Stimulated activated CD8-positive, alpha-beta memory T cell treated with anti-CD3 and anti-CD28 coated beads, Interleukin-2, amount 100 ng/mL, for 1 hour (primary cell): ENCODE measurements around the gene TTC21B.
"Not testable (repeated sequence)": the region's sequence is repeated elsewhere in the genome, so short reads cannot be mapped to it uniquely, and the experiment has no call there.

Source experiments
- DNase-seq, 2 donors: peaks; one replicate each; pipeline ENCODE4 v3.0.0-alpha.2; 2020; ENCODE audit warnings: low read depth in 2 of 2

Gene TTC21B

GRCh38 chr2:165886487-165887146 lies 67.0 kb downstream of the TTC21B start:
- DNase-seq: no peak

- no peak for DNase-seq
These were observed 75.7 kb downstream of the TTC21B start for GRCh38 chr2:165877565-165878550.

- no peak for DNase-seq
These were observed 76.9 kb downstream of the TTC21B start for GRCh38 chr2:165876712-165877111.

- no peak for DNase-seq
These were observed 77.3 kb downstream of the TTC21B start for GRCh38 chr2:165876269-165876668.

- no peak for DNase-seq
These were observed 79.0 kb downstream of the TTC21B start for GRCh38 chr2:165874445-165875039.

GRCh38 chr2:165872101-165872791 lies 81.3 kb downstream of the TTC21B start:
- DNase-seq: no peak

GRCh38 chr2:165871025-165871424 lies 82.6 kb downstream of the TTC21B start:
- no peak for DNase-seq

GRCh38 chr2:165870346-165870745 lies 83.2 kb downstream of the TTC21B start:
- no peak for DNase-seq

- DNase-seq: no peak
These were observed 85.4 kb downstream of the TTC21B start for GRCh38 chr2:165868211-165868610.

GRCh38 chr2:165864296-165864695 lies 89.3 kb downstream of the TTC21B start:
- no peak for DNase-seq

- DNase-seq: no peak
These were observed 89.7 kb downstream of the TTC21B start for GRCh38 chr2:165863810-165864261.

GRCh38 chr2:165861083-165861482 lies 92.5 kb downstream of the TTC21B start:
- not testable (repeated sequence) for DNase-seq

GRCh38 chr2:165859723-165860122 lies 93.9 kb downstream of the TTC21B start:
- not testable (repeated sequence) for DNase-seq

- DNase-seq: no peak
These were observed 95.7 kb downstream of the TTC21B start for GRCh38 chr2:165857876-165858275.

- DNase-seq: no peak
These were observed 101.2 kb downstream of the TTC21B start for GRCh38 chr2:165852394-165852793.

- DNase-seq: no peak
These were observed 106.6 kb downstream of the TTC21B start for GRCh38 chr2:165847001-165847400.

GRCh38 chr2:165846056-165846455 lies 107.5 kb downstream of the TTC21B start:
- no peak for DNase-seq

- DNase-seq: no peak
These were observed 109.4 kb downstream of the TTC21B start for GRCh38 chr2:165844216-165844615.

GRCh38 chr2:165843351-165843750 lies 110.2 kb downstream of the TTC21B start:
- no peak for DNase-seq

GRCh38 chr2:165840333-165840958 lies 113.1 kb downstream of the TTC21B start:
- no peak for DNase-seq

- no peak for DNase-seq
These were observed 114.0 kb downstream of the TTC21B start for GRCh38 chr2:165839610-165840009.
